CD4-positive, alpha-beta T cell treated with Interleukin-12 subunit alpha and Interleukin-12 subunit beta, for 1 hour (primary cell): ENCODE measurements around the gene PDCD7.

Source experiments
- DNase-seq: peaks from one replicate; pipeline ENCODE4 v3.0.0-alpha.2; 2020

The PDCD7 gene

GRCh38 chr15:65069779-65070546 lies 63.6 kb downstream of the PDCD7 start:
- no peak for DNase-seq

- no peak for DNase-seq
Measured at GRCh38 chr15:65069179-65069578, 64.4 kb downstream of the PDCD7 start.

GRCh38 chr15:65068403-65068788 lies 65.2 kb downstream of the PDCD7 start:
- no peak for DNase-seq

GRCh38 chr15:65067645-65068402 lies 65.8 kb downstream of the PDCD7 start, which contains the start of gene RASL12:
RASL12 (minus strand) TSS chr15:65067991; CDS start chr15:65067835, 156 bp downstream.
- DNase-seq, result no peak
